ENCODE results near the gene ATP11A. TPM values are rescaled to one million over a fixed set of nuclear protein-coding genes. Genes with fewer than 3 reads are reported as not detected.

Gene ATP11A
- total RNA-seq, 1 donor from 2014 or later: 72.0 TPM

- Mint-ChIP-seq H3K27ac (no peak overlapping the region), H3K36me3 (ENCODE audit: low read depth) (no peaks in the 10 kb centered on the region), H3K27me3 (ENCODE audit: low read depth) (peaks cover 7% of the 10 kb centered on the region), H3K9me3 (no peaks in the 10 kb centered on the region), H3K4me3 (ENCODE audit: low read depth) (no peak overlapping the region), H3K4me1 (ENCODE audit: low read depth) (no peaks in the 10 kb centered on the region)
- DNase-seq (ENCODE audit: low spot score): no peak
- intact Hi-C loops (cut with micrococcal nuclease): no loop called here
These were observed 36.8 kb upstream of the ATP11A start for GRCh38 chr13:112653071-112653470.

- DNase-seq (ENCODE audit: low spot score): no peak
- no peaks in the 10 kb centered on the region for H3K36me3 Mint-ChIP-seq (ENCODE audit: low read depth)
- H3K27ac Mint-ChIP-seq: no peak overlapping the region
- H3K27me3 Mint-ChIP-seq (ENCODE audit: low read depth): peaks cover 7% of the 10 kb centered on the region
- no peaks in the 10 kb centered on the region for H3K9me3 Mint-ChIP-seq
- no peaks in the 10 kb centered on the region for H3K4me1 Mint-ChIP-seq (ENCODE audit: low read depth)
- intact Hi-C loops (cut with micrococcal nuclease): no loop called here
- no peak overlapping the region for H3K4me3 Mint-ChIP-seq (ENCODE audit: low read depth)
These were observed 33.9 kb upstream of the ATP11A start for GRCh38 chr13:112655913-112656312.

- no peaks in the 10 kb centered on the region for H3K9me3 Mint-ChIP-seq
- H3K27me3 Mint-ChIP-seq (ENCODE audit: low read depth): no peaks in the 10 kb centered on the region
- no peak overlapping the region for H3K4me3 Mint-ChIP-seq (ENCODE audit: low read depth)
- H3K4me1 Mint-ChIP-seq (ENCODE audit: low read depth): no peaks in the 10 kb centered on the region
- intact Hi-C loops (cut with micrococcal nuclease): no loop called here
- no peak overlapping the region for H3K27ac Mint-ChIP-seq
- no peak for DNase-seq (ENCODE audit: low spot score)
- H3K36me3 Mint-ChIP-seq (ENCODE audit: low read depth): no peaks in the 10 kb centered on the region
These were observed 31.9 kb upstream of the ATP11A start for GRCh38 chr13:112657850-112658445.

DNA sequence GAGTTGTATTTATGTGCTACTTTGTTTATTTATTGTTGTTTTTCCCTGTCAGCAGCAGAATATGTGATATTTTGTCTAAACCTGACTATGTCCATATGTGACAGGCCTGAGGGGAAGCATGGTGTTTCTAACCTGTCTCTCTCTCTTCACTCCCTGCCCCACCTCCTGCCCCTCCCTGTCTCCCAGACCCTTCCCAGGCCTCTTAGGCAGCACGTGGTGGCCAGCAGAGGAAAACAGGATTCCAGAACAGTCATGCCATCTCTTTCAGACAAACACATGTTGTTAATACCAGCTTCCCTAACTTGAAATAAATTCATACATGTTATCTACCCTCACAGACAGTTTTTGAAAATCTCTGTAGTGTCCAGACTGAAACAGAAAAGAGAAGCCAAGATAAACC is 31.0 kb upstream of the ATP11A start:
- intact Hi-C loops (cut with micrococcal nuclease): no loop called here
- Mint-ChIP-seq H3K36me3 (ENCODE audit: low read depth) (no peaks in the 10 kb centered on the region), H3K9me3 (no peaks in the 10 kb centered on the region), H3K4me1 (ENCODE audit: low read depth) (no peaks in the 10 kb centered on the region), H3K27ac (no peak overlapping the region), H3K4me3 (ENCODE audit: low read depth) (no peak overlapping the region), H3K27me3 (ENCODE audit: low read depth) (no peaks in the 10 kb centered on the region)
- no peak for DNase-seq (ENCODE audit: low spot score)

DNA sequence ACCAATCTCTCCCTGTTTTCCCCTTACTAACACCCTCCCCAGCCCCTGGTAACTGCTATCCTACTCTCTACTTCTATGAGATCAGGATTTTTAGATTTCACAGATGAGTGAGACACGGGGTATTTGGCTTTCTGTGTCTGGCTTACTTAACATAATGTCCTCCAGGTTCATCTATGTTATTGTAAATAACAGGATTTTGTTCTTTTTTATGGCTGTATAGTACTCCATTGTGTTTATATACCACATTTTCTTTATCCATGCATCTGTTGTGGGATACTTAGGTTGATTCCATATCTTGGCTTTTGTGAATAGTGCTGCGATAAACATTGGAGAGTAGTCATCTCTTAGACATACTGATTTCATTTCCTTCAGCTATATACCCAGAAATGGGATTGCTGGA is 28.5 kb upstream of the ATP11A start:
- no peaks in the 10 kb centered on the region for H3K27me3 Mint-ChIP-seq (ENCODE audit: low read depth)
- no peaks in the 10 kb centered on the region for H3K4me1 Mint-ChIP-seq (ENCODE audit: low read depth)
- intact Hi-C loops (cut with micrococcal nuclease): no loop called here
- H3K9me3 Mint-ChIP-seq: no peaks in the 10 kb centered on the region
- no peak overlapping the region for H3K4me3 Mint-ChIP-seq (ENCODE audit: low read depth)
- H3K27ac Mint-ChIP-seq: no peak overlapping the region
- no peak for DNase-seq (ENCODE audit: low spot score)
- H3K36me3 Mint-ChIP-seq (ENCODE audit: low read depth): no peaks in the 10 kb centered on the region

- intact Hi-C loops (cut with micrococcal nuclease): no loop called here
- Mint-ChIP-seq H3K27me3 (ENCODE audit: low read depth) (no peaks in the 10 kb centered on the region), H3K4me1 (ENCODE audit: low read depth) (no peaks in the 10 kb centered on the region), H3K4me3 (ENCODE audit: low read depth) (no peak overlapping the region), H3K27ac (no peak overlapping the region), H3K9me3 (no peaks in the 10 kb centered on the region), H3K36me3 (ENCODE audit: low read depth) (no peaks in the 10 kb centered on the region)
- DNase-seq (ENCODE audit: low spot score): no peak
These were observed 25.2 kb upstream of the ATP11A start for GRCh38 chr13:112664501-112665203.

- Mint-ChIP-seq H3K4me1 (ENCODE audit: low read depth) (peaks cover 7% of the 10 kb centered on the region), H3K9me3 (no peaks in the 10 kb centered on the region), H3K36me3 (ENCODE audit: low read depth) (no peaks in the 10 kb centered on the region), H3K4me3 (ENCODE audit: low read depth) (no peak overlapping the region), H3K27me3 (ENCODE audit: low read depth) (no peaks in the 10 kb centered on the region), H3K27ac (no peak overlapping the region)
- no peak for DNase-seq (ENCODE audit: low spot score)
- intact Hi-C loops (cut with micrococcal nuclease): no loop called here
These were observed 20.9 kb upstream of the ATP11A start for GRCh38 chr13:112668924-112669323.

DNA sequence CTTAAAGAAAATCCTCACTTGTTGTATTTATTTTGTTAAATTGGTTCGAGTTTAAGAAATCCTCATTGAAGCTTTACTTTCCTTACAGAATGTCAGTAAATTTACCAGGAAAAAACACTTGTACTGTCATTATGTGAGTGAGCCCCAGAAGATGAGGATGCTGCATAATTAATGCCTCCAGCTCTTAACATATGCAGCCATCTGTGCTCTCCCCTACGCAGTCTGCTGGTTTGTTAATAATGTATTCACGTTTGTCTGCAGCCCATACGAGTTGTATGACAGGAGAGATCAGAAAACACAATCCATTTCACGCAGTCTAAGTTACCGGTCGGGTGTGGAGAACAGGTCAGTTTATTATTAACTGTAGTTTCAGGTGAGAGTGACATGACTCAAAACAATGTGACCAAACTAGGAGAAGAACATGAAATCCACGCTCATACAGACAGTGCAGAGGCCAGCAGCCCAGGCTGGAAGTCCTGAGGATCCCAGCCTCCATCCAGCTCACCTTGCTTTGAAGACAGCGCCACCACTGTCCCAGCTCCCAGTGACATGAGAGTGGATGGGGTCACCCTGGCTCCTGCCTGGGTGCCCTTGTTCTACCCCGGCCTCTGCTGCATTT is 19.8 kb upstream of the ATP11A start:
- intact Hi-C loops (cut with micrococcal nuclease): no loop called here
- no peak overlapping the region for H3K4me3 Mint-ChIP-seq (ENCODE audit: low read depth)
- H3K9me3 Mint-ChIP-seq: no peaks in the 10 kb centered on the region
- DNase-seq (ENCODE audit: low spot score): no peak
- H3K36me3 Mint-ChIP-seq (ENCODE audit: low read depth): no peaks in the 10 kb centered on the region
- H3K27ac Mint-ChIP-seq: no peak overlapping the region
- peaks cover 13% of the 10 kb centered on the region for H3K4me1 Mint-ChIP-seq (ENCODE audit: low read depth)
- H3K27me3 Mint-ChIP-seq (ENCODE audit: low read depth): no peaks in the 10 kb centered on the region

DNA sequence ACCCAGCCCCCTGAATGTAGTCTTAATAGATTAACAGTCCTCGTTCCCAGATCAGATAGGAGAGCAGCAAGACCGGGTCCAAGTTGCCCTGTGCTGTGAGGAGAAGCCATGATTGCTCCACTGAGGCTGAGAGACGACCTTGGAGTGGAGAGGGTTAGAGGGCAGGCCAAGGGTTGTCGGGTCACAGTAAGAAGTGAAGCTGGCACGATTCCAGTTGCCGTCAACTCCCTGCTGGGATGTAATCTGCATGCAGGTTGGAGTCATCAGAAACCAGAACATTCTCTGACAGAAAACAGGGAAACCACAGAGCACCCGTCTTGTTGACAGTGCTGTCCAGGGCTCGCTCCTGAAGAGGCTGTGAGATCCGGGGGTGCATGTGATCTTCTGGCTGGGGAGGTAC is 19.0 kb upstream of the ATP11A start:
- DNase-seq (ENCODE audit: low spot score): no peak
- Mint-ChIP-seq H3K27ac (no peak overlapping the region), H3K4me3 (ENCODE audit: low read depth) (no peak overlapping the region), H3K36me3 (ENCODE audit: low read depth) (no peaks in the 10 kb centered on the region), H3K27me3 (ENCODE audit: low read depth) (no peaks in the 10 kb centered on the region), H3K9me3 (no peaks in the 10 kb centered on the region), H3K4me1 (ENCODE audit: low read depth) (peaks cover 14% of the 10 kb centered on the region)
- intact Hi-C loops (cut with micrococcal nuclease): no loop called here

- no peak overlapping the region for H3K27ac Mint-ChIP-seq
- intact Hi-C loops (cut with micrococcal nuclease): no loop called here
- no peak for DNase-seq (ENCODE audit: low spot score)
- no peaks in the 10 kb centered on the region for H3K36me3 Mint-ChIP-seq (ENCODE audit: low read depth)
- H3K9me3 Mint-ChIP-seq: no peaks in the 10 kb centered on the region
- H3K27me3 Mint-ChIP-seq (ENCODE audit: low read depth): peaks cover 2% of the 10 kb centered on the region
- no peak overlapping the region for H3K4me3 Mint-ChIP-seq (ENCODE audit: low read depth)
- H3K4me1 Mint-ChIP-seq (ENCODE audit: low read depth): peaks cover 14% of the 10 kb centered on the region
These were observed 18.5 kb upstream of the ATP11A start for GRCh38 chr13:112671359-112671758.

DNA sequence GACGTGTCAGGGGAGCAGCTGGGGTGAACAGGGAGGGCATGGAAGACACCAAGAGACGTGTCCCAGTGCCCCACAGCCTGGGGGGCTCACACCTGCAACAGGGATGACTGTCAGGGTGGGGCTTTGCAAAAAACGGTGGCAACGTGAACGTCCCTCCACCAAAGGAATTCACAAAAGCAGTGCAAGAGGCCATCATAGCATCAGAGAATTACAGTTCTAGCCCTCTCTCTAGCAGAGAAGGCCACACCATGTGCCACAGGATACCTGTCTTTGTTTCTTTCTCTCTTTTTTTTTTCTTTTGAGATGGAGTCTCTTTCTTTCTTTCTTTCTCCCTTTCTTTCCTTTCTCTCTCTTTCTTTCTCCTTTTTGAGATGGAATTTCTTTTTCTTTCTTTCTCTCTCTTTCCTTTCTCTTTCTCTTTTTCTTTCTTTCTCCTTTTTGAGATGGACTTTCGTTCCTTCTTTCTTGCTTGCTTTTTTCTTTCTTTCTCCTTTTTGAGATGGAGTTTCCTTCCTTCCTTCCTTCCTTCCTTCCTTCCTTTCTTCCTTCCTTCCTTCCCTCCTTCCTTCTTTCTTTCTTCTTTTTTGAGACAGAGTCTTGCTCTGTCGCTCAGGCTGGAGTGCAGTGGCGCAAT is 17.1 kb upstream of the ATP11A start:
- Mint-ChIP-seq H3K27ac (no peak overlapping the region), H3K36me3 (ENCODE audit: low read depth) (no peaks in the 10 kb centered on the region), H3K4me3 (ENCODE audit: low read depth) (no peak overlapping the region), H3K4me1 (ENCODE audit: low read depth) (peaks cover 14% of the 10 kb centered on the region), H3K27me3 (ENCODE audit: low read depth) (peaks cover 2% of the 10 kb centered on the region), H3K9me3 (no peaks in the 10 kb centered on the region)
- intact Hi-C loops (cut with micrococcal nuclease): no loop called here
- no peak for DNase-seq (ENCODE audit: low spot score)

DNA sequence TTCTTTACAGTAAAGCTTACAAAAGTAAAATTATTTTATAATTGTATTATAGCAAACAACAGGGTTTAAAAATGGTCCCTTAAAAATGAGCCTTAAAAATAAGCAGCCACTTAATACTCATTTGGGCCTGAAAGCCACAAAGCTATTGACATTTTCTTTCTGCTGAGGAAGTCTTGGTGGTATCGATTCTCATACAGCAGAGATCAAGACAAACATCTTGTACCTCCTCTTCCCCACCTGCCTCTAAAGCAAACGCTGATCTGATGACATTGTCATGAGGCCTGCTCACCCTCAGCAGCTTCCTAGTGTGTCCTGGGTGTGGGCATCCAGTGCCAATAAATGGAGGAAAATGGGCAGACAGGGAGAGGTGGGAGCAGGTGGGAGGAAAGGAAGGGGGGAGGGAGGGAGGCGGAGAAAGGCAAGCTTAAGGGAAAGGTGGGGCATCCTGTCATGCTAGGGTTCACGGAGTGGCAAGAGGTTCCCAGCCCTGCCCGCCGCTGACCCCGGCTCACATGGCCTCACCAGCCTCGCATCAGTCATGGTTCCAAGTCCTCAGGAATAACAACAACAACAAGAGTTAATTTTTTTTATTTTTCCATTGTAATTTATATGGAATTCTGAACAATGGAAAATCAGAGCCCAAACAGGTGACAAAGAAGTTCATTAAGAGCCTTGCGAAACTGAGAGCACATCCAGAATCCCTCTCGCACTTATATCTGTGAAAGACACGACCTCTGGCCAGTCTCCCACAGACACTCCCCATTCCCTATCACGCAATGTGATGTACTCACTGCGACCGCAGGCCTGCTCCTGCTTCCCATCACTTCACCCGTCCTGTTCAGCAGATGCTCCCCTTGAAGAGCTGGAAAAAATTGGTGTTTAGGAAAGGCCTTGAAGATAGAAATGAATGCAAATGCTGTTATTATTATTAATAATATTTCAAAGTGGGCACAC is 15.1 kb upstream of the ATP11A start:
- intact Hi-C loops (cut with micrococcal nuclease): loop anchor here (1.0 kb wide), 1 partner anchor 14 kb away; no protein-coding TSS in a partner anchor
- H3K9me3 Mint-ChIP-seq: no peaks in the 10 kb centered on the region
- H3K27me3 Mint-ChIP-seq (ENCODE audit: low read depth): peaks cover 2% of the 10 kb centered on the region
- H3K4me3 Mint-ChIP-seq (ENCODE audit: low read depth): no peak overlapping the region
- no peaks in the 10 kb centered on the region for H3K36me3 Mint-ChIP-seq (ENCODE audit: low read depth)
- no peak for DNase-seq (ENCODE audit: low spot score)
- peaks cover 14% of the 10 kb centered on the region for H3K4me1 Mint-ChIP-seq (ENCODE audit: low read depth)
- no peak overlapping the region for H3K27ac Mint-ChIP-seq

Data from activated T-helper 2 cell treated with anti-CD3 and anti-CD28 coated beads, Interferon-gamma antibody, Interleukin-2, Interleukin-4, amounts not matched to agents 10 μg/mL and 5 μg/mL and 100 μg/mL, durations not matched to agents 14 hours and 24 hours and 36 hours (primary cell).